DND-41 (cell line): ENCODE data around the gene WIF1.
A peak's percentile ranks its signal among the peaks of the same experiment; 100 is the strongest.

Experiments
- ATAC-seq: fragments of 200-7000 bp; cut with Tn5 transposase; 3 replicates; pipeline ENCODE4 v1.9.1; 2021; ENCODE audit warnings: low read depth; ENCODE audit not compliant: insufficient read depth
- DNase-seq: peaks from one replicate; pipeline ENCODE4 v3.0.0-alpha.2; 2020
- H2AFZ ChIP-seq: 2 replicates; pipeline ENCODE4 v1.6.0; 2012; ENCODE audit warnings: low read depth, low read length
- H3K27ac ChIP-seq: 2 replicates; pipeline ENCODE4 v1.5.1; 2012; ENCODE audit warnings: low read length, inconsistent platforms
- H3K27me3 ChIP-seq: fragments of 200-600 bp; sonication (generic); 2 replicates; pipeline ENCODE4 v1.6.0; 2012; ENCODE audit warnings: low read length, mild to moderate bottlenecking, inconsistent platforms; ENCODE audit not compliant: insufficient read depth, poor library complexity
- H3K36me3 ChIP-seq: 2 replicates; pipeline ENCODE4 v1.5.1; 2012; ENCODE audit warnings: low read length, inconsistent platforms; ENCODE audit not compliant: insufficient read depth
- H3K4me1 ChIP-seq: 2 replicates; pipeline ENCODE4 v1.5.1; 2012; ENCODE audit warnings: mild to moderate bottlenecking, low read length; ENCODE audit not compliant: insufficient read depth
- H3K4me2 ChIP-seq: 2 replicates; pipeline ENCODE4 v1.6.0; 2012; ENCODE audit warnings: mild to moderate bottlenecking, moderate library complexity, low read length, inconsistent platforms; ENCODE audit not compliant: insufficient read depth
- H3K4me3 ChIP-seq, 2 experiments: fragments of 200-600 bp in 1 of 2; shearing (Covaris generic) in 1 of 2; 2 replicates each; pipeline ENCODE4 v1.5.1; 2012 to 2016; ENCODE audit warnings: inconsistent platforms in 2 of 2, low read length in 2 of 2, mild to moderate bottlenecking in 2 of 2, low read depth in 1 of 2, moderate library complexity in 1 of 2
- H3K79me2 ChIP-seq: 2 replicates; pipeline ENCODE4 v1.6.0; 2012; ENCODE audit warnings: low read length, inconsistent platforms; ENCODE audit not compliant: insufficient read depth
- H3K9ac ChIP-seq: 2 replicates; pipeline ENCODE4 v1.6.0; 2012; ENCODE audit warnings: low read depth, mild to moderate bottlenecking, inconsistent platforms, low read length, moderate library complexity
- H3K9me3 ChIP-seq: 2 replicates; pipeline ENCODE4 v1.5.1; 2012; ENCODE audit warnings: low read length, moderate library complexity, mild to moderate bottlenecking, inconsistent platforms; ENCODE audit not compliant: insufficient read depth, severe bottlenecking
- H4K20me1 ChIP-seq: 2 replicates; pipeline ENCODE4 v1.6.0; 2012; ENCODE audit warnings: low read length; ENCODE audit not compliant: insufficient read depth
- EZH2 ChIP-seq: IDR thresholded peaks from 3 replicates; pipeline ENCODE4 v1.6.1; 2012; ENCODE audit warnings: borderline replicate concordance, low read depth, mild to moderate bottlenecking, moderate library complexity, low read length, inconsistent platforms; ENCODE audit not compliant: severe bottlenecking
- TF ChIP-seq, protein P1 (sequence below): IDR thresholded peaks from 2 replicates; pipeline ENCODE4 v1.5.1; 2012; ENCODE audit warnings: borderline replicate concordance, low read length, moderate library complexity, mild to moderate bottlenecking; ENCODE audit not compliant: poor library complexity, severe bottlenecking; ENCODE audit errors: extremely low read depth

The WIF1 gene

DNA sequence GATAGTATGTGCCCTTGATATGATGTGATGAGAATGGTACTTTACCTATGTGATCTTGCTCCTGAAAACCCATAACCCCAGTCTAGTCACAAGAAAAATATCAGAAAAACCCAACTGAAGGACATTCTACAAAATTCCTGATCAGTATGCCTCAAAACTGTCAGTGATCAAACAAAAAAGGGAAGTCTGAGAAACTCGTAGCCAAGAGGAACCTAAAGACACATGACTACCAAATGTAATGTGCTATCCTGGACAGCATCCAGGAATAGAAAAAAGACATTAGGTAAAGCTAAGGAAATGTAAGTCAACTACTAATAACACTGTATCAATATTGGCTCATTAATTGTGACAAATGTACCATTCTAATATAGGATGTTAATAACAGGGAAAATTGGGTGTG, 4.1 kb upstream of the WIF1 start:
- H3K27ac ChIP-seq: no peak overlapping the region
- H3K4me1 ChIP-seq: no peaks in the 10 kb centered on the region
- no peak for TF ChIP-seq EZH2
- TF ChIP-seq, protein P1, sequence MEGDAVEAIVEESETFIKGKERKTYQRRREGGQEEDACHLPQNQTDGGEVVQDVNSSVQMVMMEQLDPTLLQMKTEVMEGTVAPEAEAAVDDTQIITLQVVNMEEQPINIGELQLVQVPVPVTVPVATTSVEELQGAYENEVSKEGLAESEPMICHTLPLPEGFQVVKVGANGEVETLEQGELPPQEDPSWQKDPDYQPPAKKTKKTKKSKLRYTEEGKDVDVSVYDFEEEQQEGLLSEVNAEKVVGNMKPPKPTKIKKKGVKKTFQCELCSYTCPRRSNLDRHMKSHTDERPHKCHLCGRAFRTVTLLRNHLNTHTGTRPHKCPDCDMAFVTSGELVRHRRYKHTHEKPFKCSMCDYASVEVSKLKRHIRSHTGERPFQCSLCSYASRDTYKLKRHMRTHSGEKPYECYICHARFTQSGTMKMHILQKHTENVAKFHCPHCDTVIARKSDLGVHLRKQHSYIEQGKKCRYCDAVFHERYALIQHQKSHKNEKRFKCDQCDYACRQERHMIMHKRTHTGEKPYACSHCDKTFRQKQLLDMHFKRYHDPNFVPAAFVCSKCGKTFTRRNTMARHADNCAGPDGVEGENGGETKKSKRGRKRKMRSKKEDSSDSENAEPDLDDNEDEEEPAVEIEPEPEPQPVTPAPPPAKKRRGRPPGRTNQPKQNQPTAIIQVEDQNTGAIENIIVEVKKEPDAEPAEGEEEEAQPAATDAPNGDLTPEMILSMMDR: no peak
- no peaks in the 10 kb centered on the region for H4K20me1 ChIP-seq
- DNase-seq (no peak), ATAC-seq (no peak)
- H3K4me2 ChIP-seq: no peak overlapping the region
- H3K79me2 ChIP-seq: no peaks in the 10 kb centered on the region
- no peaks in the 10 kb centered on the region for H3K36me3 ChIP-seq
- H2AFZ ChIP-seq: no peak overlapping the region
- H3K27me3 ChIP-seq: peaks cover 16% of the 10 kb centered on the region
- H3K9ac ChIP-seq: no peak overlapping the region
- H3K4me3 ChIP-seq: no peak overlapping the region
- no peaks in the 10 kb centered on the region for H3K9me3 ChIP-seq

DNA sequence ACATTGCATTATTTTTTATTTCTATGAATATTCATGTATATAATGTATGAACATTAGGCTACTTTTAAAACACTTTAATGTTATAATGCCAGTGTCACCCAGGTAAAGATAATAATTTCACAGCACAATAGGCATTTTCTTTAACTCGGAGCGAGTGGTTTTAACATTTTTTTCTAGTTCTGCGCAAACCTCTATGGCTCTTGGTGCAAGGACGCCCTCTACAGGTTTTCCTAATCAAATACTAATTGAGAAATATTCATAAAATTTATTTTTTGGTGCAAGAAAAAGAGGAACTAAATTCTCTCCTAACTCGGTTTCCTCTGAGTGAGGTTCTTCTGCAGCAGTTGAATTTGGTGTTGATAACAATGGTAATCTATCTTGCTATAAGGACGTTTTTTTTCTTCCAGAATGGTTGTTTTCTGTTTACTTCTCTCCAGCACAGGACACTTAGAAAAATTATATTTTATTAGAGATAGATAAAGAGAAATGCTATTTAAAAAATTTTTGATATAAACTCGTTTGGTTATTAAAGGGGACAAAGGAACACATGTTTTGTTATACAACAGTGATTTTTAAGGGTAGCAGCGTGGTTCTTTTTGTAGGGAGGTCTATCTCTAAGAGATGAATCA, 2.4 kb upstream of the WIF1 start:
- Histone ChIP-seq H3K4me1 (no peaks in the 10 kb centered on the region), H3K79me2 (no peaks in the 10 kb centered on the region), H3K27ac (no peak overlapping the region), H3K9ac (no peak overlapping the region), H3K27me3 (peaks cover 16% of the 10 kb centered on the region), H2AFZ (no peak overlapping the region), H3K9me3 (no peaks in the 10 kb centered on the region), H3K4me2 (no peak overlapping the region), H3K4me3 (no peak overlapping the region), H4K20me1 (no peaks in the 10 kb centered on the region), H3K36me3 (no peaks in the 10 kb centered on the region)
- TF ChIP-seq, protein P1: peak; percentile 56
- no peak for TF ChIP-seq EZH2
- ATAC-seq (no peak), DNase-seq (peak; percentile 9)

DNA sequence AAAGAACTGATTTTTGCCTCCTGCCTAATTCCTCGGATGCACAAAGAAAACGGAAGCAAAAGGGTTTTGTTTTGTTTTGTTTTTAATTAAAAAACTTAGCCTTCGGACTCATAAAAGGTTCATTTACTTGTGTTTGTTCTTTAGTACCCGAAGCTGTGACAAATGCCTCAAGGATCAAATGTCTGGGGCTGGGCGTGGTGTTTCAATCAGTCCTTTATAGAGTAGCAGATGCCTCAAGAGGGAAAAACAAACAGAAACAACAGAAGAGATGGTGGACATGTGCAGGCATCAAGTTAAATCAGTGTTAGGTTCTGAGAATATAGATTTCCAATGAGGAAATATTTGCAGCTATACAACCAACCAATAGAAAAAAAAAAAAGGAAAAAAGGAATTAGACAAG, 1.6 kb upstream of the WIF1 start:
- H3K36me3 ChIP-seq: no peaks in the 10 kb centered on the region
- H3K79me2 ChIP-seq: no peaks in the 10 kb centered on the region
- no peaks in the 10 kb centered on the region for H3K4me1 ChIP-seq
- H3K27me3 ChIP-seq: peaks cover 17% of the 10 kb centered on the region
- no peak overlapping the region for H3K4me3 ChIP-seq
- H3K4me2 ChIP-seq: no peak overlapping the region
- TF ChIP-seq EZH2: no peak
- TF ChIP-seq, protein P1: no peak
- no peak for ATAC-seq
- no peaks in the 10 kb centered on the region for H4K20me1 ChIP-seq
- DNase-seq: no peak
- no peak overlapping the region for H3K27ac ChIP-seq
- no peaks in the 10 kb centered on the region for H3K9me3 ChIP-seq
- no peak overlapping the region for H2AFZ ChIP-seq
- H3K9ac ChIP-seq: no peak overlapping the region
